ENCODE measurements around the gene CSN3.
"Not testable (repeated sequence)": the region's sequence is repeated elsewhere in the genome, so short reads cannot be mapped to it uniquely, and the experiment has no call there.

Gene CSN3, protein sequence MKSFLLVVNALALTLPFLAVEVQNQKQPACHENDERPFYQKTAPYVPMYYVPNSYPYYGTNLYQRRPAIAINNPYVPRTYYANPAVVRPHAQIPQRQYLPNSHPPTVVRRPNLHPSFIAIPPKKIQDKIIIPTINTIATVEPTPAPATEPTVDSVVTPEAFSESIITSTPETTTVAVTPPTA

GRCh38 chr4:70242297-70242696 lies at the start of gene CSN3:
CSN3 (plus strand) TSS chr4:70242597; CDS start chr4:70244820, 2,223 bp downstream.
- not testable (repeated sequence) for DNase-seq

DNA sequence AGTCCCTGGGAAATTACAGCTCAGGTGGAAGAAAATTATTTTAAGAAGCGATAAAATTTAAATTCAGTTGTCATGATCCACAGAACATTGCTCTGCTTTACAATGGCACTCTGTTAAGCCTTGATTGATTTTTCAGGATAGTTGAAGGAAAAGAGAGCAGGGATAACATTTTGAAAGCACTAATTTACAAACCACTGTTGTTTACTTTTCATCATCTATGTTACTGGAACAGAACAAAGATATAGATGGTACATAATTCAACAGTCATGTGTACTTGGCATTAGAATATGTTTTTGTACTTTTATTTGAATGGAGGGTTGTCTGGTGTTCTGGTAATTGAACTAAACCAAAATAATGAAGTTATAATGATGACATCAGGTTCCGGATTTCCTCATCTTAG lies 49.5 kb upstream of the CSN3 start:
- DNase-seq = no peak

GRCh38 chr4:70195425-70195824 lies 47.0 kb upstream of the CSN3 start, which contains the start of gene ODAM:
ODAM (plus strand) TSS chr4:70195725; CDS start chr4:70196544, 819 bp downstream.
- DNase-seq = no peak

DNA sequence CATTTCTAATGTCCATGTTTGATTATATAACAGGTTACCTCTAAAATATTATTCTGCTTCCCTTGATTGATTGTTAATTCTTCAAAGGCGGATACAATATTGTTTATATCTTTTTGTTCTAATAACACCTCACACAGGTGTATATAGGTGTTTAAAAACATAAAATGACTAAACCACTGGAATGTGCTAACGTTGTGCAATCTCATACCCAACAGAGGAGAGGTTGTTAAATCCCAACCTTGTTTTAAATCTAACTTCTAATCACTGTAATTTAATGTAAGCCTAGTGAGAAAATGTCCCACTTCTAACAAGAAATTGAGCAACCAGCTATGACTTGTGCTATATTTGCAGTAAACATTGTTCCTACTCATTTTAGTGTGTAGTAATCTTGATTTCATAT lies 45.5 kb upstream of the CSN3 start:
- DNase-seq = no peak

GRCh38 chr4:70197842-70198241 lies 44.6 kb upstream of the CSN3 start:
- DNase-seq = no peak

DNA sequence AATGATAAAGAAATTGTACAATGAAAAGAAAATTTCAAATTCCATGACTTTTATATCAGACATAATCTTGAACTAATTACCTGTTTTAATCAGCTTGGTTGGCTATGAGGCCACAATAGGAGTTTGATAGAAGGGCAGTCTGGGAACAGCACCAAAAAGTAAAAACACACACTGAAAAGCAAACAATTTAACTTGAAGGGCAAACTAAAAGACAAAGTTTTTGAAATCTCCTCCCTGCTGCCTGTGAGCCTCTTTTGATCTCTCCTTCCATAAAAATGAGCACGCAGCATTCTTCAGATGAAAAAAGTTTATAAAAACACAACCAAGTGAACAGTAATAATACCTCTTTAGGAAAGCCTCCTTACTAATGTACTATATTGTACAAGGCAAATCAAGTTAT lies 38.8 kb upstream of the CSN3 start:
- DNase-seq = no peak

DNA sequence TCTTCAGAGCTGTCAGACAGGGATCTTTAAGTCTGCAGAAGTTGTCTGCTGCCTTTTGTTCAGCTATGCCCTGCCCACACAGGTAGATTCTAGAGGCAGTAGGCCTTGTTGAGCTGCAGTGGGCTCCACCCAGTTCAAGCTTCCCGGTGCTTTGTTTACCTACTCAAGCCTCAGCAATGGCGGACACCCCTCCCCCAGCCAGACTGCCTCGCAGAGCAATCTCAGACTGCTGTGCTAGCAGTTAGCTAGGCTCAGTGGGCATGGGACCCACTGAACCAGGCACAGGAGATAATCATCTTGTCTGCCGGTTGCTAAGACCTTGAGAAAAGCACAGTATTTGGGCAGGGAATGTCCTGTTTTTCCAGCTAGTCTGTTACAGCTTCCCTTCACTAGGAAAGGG lies 29.6 kb upstream of the CSN3 start:
- not testable (repeated sequence) for DNase-seq

- not testable (repeated sequence) for DNase-seq
These were observed 26.3 kb upstream of the CSN3 start for GRCh38 chr4:70216109-70216508.

GRCh38 chr4:70216550-70216949 lies 25.8 kb upstream of the CSN3 start:
- not testable (repeated sequence) for DNase-seq

DNA sequence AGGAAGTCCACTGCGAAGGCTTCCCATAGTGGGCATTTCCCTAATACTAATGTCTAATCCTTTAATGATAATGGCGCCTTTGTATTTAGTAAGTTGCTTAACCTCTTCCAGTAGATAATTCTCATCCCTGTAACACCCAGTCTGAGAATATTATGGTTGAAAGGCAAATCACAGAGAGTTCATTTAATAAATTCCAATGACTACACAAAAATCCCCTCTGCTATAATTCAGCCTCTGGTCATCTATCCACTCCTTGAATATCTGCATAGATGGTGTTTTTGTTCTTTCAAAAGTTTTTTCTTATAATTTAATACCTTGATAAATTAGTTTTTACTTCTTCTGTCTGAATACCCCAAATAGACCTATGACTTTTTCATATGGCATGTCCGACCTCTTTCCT lies 21.0 kb upstream of the CSN3 start:
- DNase-seq = not testable (repeated sequence)

GRCh38 chr4:70221818-70222217 lies 20.6 kb upstream of the CSN3 start:
- not testable (repeated sequence) for DNase-seq

DNA sequence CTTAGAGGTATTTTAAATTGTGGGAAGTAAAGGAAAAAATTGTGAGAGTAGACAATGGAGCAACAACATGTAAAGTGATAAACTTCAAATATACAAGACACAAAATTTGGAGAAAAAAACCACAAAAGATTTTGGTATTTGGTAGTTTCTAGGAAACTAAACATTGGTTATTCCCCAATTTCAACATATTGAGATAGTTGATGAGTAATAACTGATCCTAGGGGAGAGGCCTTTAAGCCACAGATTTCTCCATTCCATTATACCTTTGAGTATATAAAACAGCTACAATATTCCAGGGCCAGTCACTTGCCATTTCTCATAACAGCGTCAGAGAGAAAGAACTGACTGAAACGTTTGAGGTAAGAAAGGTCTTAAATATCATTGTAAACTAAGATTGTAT lies 16.6 kb upstream of the CSN3 start, which contains the start of gene FDCSP:
TSS of gene FDCSP (plus strand) at position 301 of the 400 bp plus-strand sequence. CDS start 5,071 bp downstream, outside the sequence.
- no peak for DNase-seq

DNA sequence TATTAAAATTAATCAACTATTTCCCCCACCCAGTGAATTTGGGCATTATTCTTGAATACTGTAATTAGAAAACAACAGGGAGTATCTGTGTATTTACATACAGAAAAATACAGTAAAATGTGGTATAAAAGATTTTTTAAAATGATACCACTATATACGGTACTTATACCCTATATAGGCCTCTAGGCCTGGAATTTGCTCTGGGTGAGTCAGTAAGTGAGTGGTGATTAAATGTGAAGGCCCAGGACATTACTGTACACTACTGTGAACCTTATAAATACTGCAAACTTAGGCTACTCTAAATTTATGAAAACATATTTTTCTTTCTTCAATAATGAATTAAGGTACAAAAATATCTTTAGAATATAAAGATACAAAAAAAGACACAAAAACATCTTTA lies 6.3 kb upstream of the CSN3 start:
- DNase-seq = no peak

GRCh38 chr4:70239131-70239883 lies 3.1 kb upstream of the CSN3 start:
- no peak for DNase-seq

DNA sequence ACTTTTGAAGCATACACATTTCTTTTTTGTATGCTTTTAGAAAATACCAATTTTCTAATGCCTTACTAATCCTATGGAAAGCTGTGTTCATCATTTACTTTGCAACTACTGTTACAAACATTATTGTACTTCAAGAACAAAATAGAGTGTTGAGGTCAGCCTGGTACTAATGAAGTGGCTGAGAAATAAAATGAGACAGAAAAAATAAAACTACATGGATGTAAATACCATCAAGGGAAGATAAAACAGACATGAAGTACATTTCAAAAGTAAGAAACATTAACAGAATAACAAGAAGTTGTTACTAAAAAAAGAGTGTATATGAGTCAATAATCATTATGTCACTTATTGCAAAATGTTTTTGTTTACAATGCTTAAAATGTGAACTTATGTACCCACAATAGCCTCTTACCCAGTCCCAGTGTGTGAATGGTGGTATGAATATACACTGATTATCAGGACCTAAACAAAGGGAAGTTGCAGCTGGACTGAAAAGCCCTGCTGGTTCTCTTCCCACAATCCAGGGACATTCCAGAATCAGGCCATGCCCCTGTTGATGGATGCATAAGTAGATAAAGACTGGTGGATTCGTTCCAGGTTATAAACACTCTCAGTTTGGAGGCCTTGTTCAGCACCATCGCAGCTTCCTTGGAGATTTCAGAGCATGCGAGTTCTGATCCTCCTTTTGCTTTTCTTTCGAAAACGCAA lies 2.4 kb upstream of the CSN3 start:
- no peak for DNase-seq

- DNase-seq = no peak
These were observed 694 bp downstream of the CSN3 start for GRCh38 chr4:70243091-70243490.

DNA sequence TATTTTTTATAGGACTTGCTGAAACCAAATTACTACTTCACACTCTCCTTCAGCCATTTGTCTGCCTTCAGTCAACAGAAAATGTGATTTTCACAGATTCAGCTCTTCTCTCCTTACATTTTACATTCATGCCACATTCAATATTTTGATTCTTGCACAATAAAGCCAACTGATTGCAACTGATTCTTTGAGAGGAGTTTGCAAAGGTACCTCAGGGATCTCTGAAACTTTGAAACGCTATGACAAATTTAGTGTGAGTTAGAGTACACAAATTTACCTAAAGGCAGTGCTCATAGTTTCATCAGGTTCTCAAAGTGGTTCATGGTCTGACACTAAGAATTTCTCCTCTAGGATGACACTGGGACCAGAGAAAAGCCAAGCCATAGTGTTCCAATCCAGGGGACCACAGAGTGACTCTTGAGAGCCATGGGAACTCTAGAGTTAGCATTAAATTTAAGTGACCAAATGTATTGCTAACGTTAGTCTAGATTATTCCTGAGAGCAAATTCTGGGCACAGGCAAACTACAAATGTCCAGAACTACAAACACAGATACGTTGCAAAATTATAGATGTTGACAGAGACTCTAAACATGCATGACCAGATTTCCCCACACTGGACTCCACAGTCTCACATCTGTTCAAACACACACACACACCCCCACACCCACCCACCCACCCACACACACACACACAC lies 9.0 kb downstream of the CSN3 start:
- no peak for DNase-seq

GRCh38 chr4:70251945-70252277 lies 9.5 kb downstream of the CSN3 start:
- DNase-seq = no peak

- no peak for DNase-seq
These were observed 27.3 kb downstream of the CSN3 start for GRCh38 chr4:70269674-70270073.

- no peak for DNase-seq
These were observed 34.7 kb downstream of the CSN3 start for GRCh38 chr4:70277121-70277520.

- no peak for DNase-seq
These were observed 38.2 kb downstream of the CSN3 start for GRCh38 chr4:70280567-70280966.

DNA sequence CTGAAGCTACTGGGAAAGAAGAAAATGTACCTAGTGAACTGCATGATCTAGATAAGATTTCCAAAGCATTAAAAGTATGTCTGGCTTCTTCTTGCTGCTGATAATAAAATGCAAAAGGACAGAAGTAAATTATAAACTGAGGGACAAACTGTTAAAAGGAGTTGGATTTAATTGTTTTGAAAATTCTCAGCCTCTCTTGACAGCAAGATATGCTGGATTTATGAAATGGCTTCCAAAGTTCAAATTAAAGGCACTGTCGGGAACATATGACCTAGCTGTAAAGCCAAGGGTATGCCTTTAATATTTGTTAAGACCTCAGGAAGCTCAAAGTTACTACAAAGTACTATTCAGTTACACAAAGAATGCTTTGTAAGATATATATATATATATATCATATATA lies 46.3 kb downstream of the CSN3 start:
- no peak for DNase-seq

- DNase-seq = no peak
These were observed 48.9 kb downstream of the CSN3 start for GRCh38 chr4:70291341-70291740.
